Measurements from ENCODE around the gene LSM2.
A peak's percentile ranks its signal among the peaks of the same experiment; 100 is the strongest.

The LSM2 gene

DNA sequence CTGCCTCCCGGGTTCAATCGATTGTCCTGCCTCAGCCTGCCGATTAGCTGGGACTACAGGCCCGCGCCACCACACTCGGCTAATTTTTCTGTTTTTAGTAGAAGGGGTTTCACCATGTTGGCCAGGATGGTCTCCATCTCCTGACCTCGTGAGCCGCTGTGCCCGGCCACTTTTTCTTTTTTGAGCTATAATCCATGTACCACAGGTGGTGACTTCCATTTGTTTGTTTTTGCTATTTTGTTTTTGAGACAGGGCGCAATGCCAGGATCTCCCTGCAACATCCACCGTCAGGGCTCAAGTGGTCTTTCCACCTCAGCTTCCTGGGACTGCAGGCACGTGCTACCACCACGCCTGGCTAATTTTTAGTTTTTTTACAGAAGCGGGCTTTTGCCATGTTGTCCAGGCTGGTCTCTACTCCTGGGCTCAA, 29.3 kb upstream of the LSM2 start:
- Histone ChIP-seq H3K4me3 (ENCODE audit: control insufficient read depth in 1 of 7, extremely low read depth in 1 of 7, insufficient read depth in 4 of 7, low read depth in 2 of 7, low read length in 6 of 7) (peak overlapping the region; percentile 13 to 99 (median 85)), H3K27ac (ENCODE audit: insufficient read depth in 1 of 2, low read depth in 1 of 2, low read length in 2 of 2, poor library complexity in 1 of 2, severe bottlenecking in 2 of 2) (peak overlapping the region; percentile 98 to 99), H3K27me3 (replicated peaks in 2 of 5; ENCODE audit: control insufficient read depth in 4 of 5, insufficient read depth in 5 of 5, low read length in 4 of 5) (no peaks in the 10 kb centered on the region), H3K9me3 (ENCODE audit: control extremely low read depth in 1 of 5, control insufficient read depth in 4 of 5, insufficient read depth in 2 of 5, low read depth in 1 of 5, low read length in 4 of 5) (no peaks in the 10 kb centered on the region), H3K4me1 (ENCODE audit: control extremely low read depth in 1 of 4, control insufficient read depth in 4 of 4, insufficient read depth in 4 of 4, low read length in 3 of 4) (peaks cover 31 to 65% (median 56%) of the 10 kb centered on the region in 4 experiments), H3K36me3 (ENCODE audit: control insufficient read depth in 4 of 4, insufficient read depth in 4 of 4, low read length in 3 of 4) (peaks cover 10 to 47% (median 31%) of the 10 kb centered on the region in 4 experiments)
- ChIA-PET CTCF (interaction anchor here (0.6 to 2.4 kb wide), 4 partner anchors 12 to 111 kb away, joined by 3 to 7 read pairs (median 4); partner anchors contain the start of gene LSM2), POLR2A (interaction anchor here (0.6 to 3.5 kb wide), 2 partner anchors 27 to 135 kb away, joined by 3 to 18 read pairs; partner anchors contain the start of gene NEU1)
- WGBS (ENCODE audit: insufficient coverage): 27% methylated on average over 14 of the region's 14 CpGs
- no peak for DNase-seq

- Histone ChIP-seq H3K27me3 (replicated peaks in 2 of 5; ENCODE audit: control insufficient read depth in 4 of 5, insufficient read depth in 5 of 5, low read length in 4 of 5) (no peaks in the 10 kb centered on the region), H3K36me3 (ENCODE audit: control insufficient read depth in 4 of 4, insufficient read depth in 4 of 4, low read length in 3 of 4) (peaks cover 8 to 38% (median 20%) of the 10 kb centered on the region in 4 experiments), H3K9me3 (ENCODE audit: control extremely low read depth in 1 of 5, control insufficient read depth in 4 of 5, insufficient read depth in 2 of 5, low read depth in 1 of 5, low read length in 4 of 5) (no peaks in the 10 kb centered on the region), H3K27ac (ENCODE audit: insufficient read depth in 1 of 2, low read depth in 1 of 2, low read length in 2 of 2, poor library complexity in 1 of 2, severe bottlenecking in 2 of 2) (peak overlapping the region; percentile 98 to 99), H3K4me3 (ENCODE audit: control insufficient read depth in 1 of 7, extremely low read depth in 1 of 7, insufficient read depth in 4 of 7, low read depth in 2 of 7, low read length in 6 of 7) (peak overlapping the region; percentile 72 to 99 (median 92)), H3K4me1 (ENCODE audit: control extremely low read depth in 1 of 4, control insufficient read depth in 4 of 4, insufficient read depth in 4 of 4, low read length in 3 of 4) (peaks cover 36 to 70% (median 61%) of the 10 kb centered on the region in 4 experiments)
- peak; percentile 80 to 86 (median 82) for DNase-seq
- 0% methylated on average over 49 of the region's 59 CpGs for WGBS (ENCODE audit: insufficient coverage)
- ChIA-PET CTCF (interaction anchor here (0.5 to 2.4 kb wide), 5 partner anchors 13 to 123 kb away, joined by 3 to 10 read pairs (median 4); no protein-coding TSS in a partner anchor), POLR2A (interaction anchor here (0.6 to 3.5 kb wide), 4 partner anchors 22 to 48 kb away, joined by 5 to 18 read pairs (median 6); partner anchors contain the start of gene NEU1)
Measured at GRCh38 chr6:31834367-31835250, 27.8 kb upstream of the LSM2 start.

DNA sequence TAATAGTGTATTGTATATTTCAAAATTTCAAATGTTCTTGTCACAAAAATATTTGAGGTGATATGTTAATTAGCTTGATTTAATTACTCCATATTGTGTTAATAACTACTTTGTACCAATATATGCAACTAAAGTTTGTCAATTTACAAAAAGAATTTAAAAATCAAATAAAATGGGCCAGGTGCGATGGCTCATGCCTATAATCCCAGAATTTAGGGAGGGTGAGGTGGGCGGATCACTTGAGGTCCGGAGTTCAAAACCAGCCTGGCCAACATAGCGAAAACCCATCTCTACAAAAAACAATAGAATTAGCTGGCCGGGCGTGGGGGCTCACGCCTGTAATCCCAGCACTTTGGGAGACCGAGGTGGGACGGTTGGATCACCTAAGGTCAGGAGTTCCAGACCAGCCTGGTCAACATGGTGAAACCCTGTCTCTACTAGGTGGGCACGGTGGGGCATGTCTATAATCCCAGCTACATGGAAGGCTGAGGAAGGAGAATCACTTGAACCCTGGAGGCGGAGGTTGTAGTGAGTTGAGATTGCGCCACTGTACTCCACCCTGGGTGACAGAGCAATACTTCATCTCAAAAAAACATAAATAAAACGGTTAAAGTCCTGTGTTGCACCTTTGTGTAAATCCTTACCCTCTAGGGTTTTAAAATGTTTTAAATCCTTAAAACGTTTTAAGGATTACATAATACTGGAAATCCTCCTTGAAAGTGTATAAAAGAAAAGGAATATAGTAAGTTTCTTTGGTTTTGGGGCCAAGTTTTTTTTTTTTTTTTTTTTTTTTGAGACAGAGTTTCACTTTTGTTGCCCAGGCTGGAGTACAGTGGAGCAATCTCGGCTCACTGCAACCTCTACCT, 24.8 kb upstream of the LSM2 start:
- peaks cover 27 to 51% (median 41%) of the 10 kb centered on the region in 4 experiments for H3K4me1 ChIP-seq (ENCODE audit: control extremely low read depth in 1 of 4, control insufficient read depth in 4 of 4, insufficient read depth in 4 of 4, low read length in 3 of 4)
- H3K9me3 ChIP-seq (ENCODE audit: control extremely low read depth in 1 of 5, control insufficient read depth in 4 of 5, insufficient read depth in 2 of 5, low read depth in 1 of 5, low read length in 4 of 5): no peaks in the 10 kb centered on the region
- H3K36me3 ChIP-seq (ENCODE audit: control insufficient read depth in 4 of 4, insufficient read depth in 4 of 4, low read length in 3 of 4): peaks cover 0 to 7% (median 0%) of the 10 kb centered on the region in 4 experiments
- H3K4me3 ChIP-seq (ENCODE audit: control insufficient read depth in 1 of 7, extremely low read depth in 1 of 7, insufficient read depth in 4 of 7, low read depth in 2 of 7, low read length in 6 of 7): peak overlapping the region in 5 of 7 experiments; percentile 68 to 85 (median 77)
- WGBS (ENCODE audit: insufficient coverage): 89% methylated on average over 9 of the region's 15 CpGs
- DNase-seq: peak in 1 of 3 donors; percentile 36
- ChIA-PET CTCF (interaction anchor here (0.7 to 2.9 kb wide), 23 partner anchors 12 to 283 kb away, joined by 3 to 13 read pairs (median 4); partner anchors contain the start of genes ABHD16A, CLIC1, DDAH2 and VARS1), POLR2A (interaction anchor here (0.6 to 3.3 kb wide), 4 partner anchors 41 to 363 kb away, joined by 4 to 12 read pairs (median 6); partner anchors contain the start of genes DDAH2 and MPIG6B)
- H3K27me3 ChIP-seq (replicated peaks in 2 of 5; ENCODE audit: control insufficient read depth in 4 of 5, insufficient read depth in 5 of 5, low read length in 4 of 5): no peaks in the 10 kb centered on the region
- H3K27ac ChIP-seq (ENCODE audit: insufficient read depth in 1 of 2, low read depth in 1 of 2, low read length in 2 of 2, poor library complexity in 1 of 2, severe bottlenecking in 2 of 2): peak overlapping the region in 1 of 2 experiments; percentile 89

- Histone ChIP-seq H3K9me3 (ENCODE audit: control extremely low read depth in 1 of 5, control insufficient read depth in 4 of 5, insufficient read depth in 2 of 5, low read depth in 1 of 5, low read length in 4 of 5) (no peaks in the 10 kb centered on the region), H3K27me3 (replicated peaks in 2 of 5; ENCODE audit: control insufficient read depth in 4 of 5, insufficient read depth in 5 of 5, low read length in 4 of 5) (no peaks in the 10 kb centered on the region), H3K4me3 (ENCODE audit: control insufficient read depth in 1 of 7, extremely low read depth in 1 of 7, insufficient read depth in 4 of 7, low read depth in 2 of 7, low read length in 6 of 7) (peak overlapping the region in 6 of 7 experiments; percentile 68 to 86 (median 80)), H3K36me3 (ENCODE audit: control insufficient read depth in 4 of 4, insufficient read depth in 4 of 4, low read length in 3 of 4) (peaks cover 0 to 1% (median 0%) of the 10 kb centered on the region in 4 experiments), H3K4me1 (ENCODE audit: control extremely low read depth in 1 of 4, control insufficient read depth in 4 of 4, insufficient read depth in 4 of 4, low read length in 3 of 4) (peaks cover 28 to 50% (median 41%) of the 10 kb centered on the region in 4 experiments), H3K27ac (ENCODE audit: insufficient read depth in 1 of 2, low read depth in 1 of 2, low read length in 2 of 2, poor library complexity in 1 of 2, severe bottlenecking in 2 of 2) (peak overlapping the region; percentile 6 to 89)
- no peak for DNase-seq
- ChIA-PET POLR2A (interaction anchor here (0.6 to 3.3 kb wide), 6 partner anchors 40 to 362 kb away, joined by 4 to 12 read pairs (median 6); partner anchors contain the start of genes DDAH2 and MPIG6B), CTCF (interaction anchor here (0.6 to 2.9 kb wide), 27 partner anchors 12 to 282 kb away, joined by 3 to 13 read pairs (median 4); partner anchors contain the start of genes ABHD16A, CLIC1, DDAH2 and VARS1)
- WGBS (ENCODE audit: insufficient coverage): no CpG with 5 or more reads among the region's 6 CpGs
Measured at GRCh38 chr6:31830886-31831335, 24.1 kb upstream of the LSM2 start.

DNA sequence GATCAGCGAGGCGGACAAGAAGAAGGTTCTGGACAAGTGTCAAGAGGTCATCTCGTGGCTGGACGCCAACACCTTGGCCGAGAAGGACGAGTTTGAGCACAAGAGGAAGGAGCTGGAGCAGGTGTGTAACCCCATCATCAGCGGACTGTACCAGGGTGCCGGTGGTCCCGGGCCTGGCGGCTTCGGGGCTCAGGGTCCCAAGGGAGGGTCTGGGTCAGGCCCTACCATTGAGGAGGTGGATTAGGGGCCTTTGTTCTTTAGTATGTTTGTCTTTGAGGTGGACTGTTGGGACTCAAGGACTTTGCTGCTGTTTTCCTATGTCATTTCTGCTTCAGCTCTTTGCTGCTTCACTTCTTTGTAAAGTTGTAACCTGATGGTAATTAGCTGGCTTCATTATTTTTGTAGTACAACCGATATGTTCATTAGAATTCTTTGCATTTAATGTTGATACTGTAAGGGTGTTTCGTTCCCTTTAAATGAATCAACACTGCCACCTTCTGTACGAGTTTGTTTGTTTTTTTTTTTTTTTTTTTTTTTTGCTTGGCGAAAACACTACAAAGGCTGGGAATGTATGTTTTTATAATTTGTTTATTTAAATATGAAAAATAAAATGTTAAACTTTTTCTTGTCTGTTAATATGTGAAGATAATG, 23.0 kb upstream of the LSM2 start:
- no peaks in the 10 kb centered on the region for H3K9me3 ChIP-seq (ENCODE audit: control extremely low read depth in 1 of 5, control insufficient read depth in 4 of 5, insufficient read depth in 2 of 5, low read depth in 1 of 5, low read length in 4 of 5)
- 4% methylated on average over 5 of the region's 15 CpGs for WGBS (ENCODE audit: insufficient coverage)
- H3K4me1 ChIP-seq (ENCODE audit: control extremely low read depth in 1 of 4, control insufficient read depth in 4 of 4, insufficient read depth in 4 of 4, low read length in 3 of 4): peaks cover 28 to 57% (median 40%) of the 10 kb centered on the region in 4 experiments
- peak; percentile 61 to 80 (median 78) for DNase-seq
- H3K4me3 ChIP-seq (ENCODE audit: control insufficient read depth in 1 of 7, extremely low read depth in 1 of 7, insufficient read depth in 4 of 7, low read depth in 2 of 7, low read length in 6 of 7): peak overlapping the region; percentile 26 to 86 (median 77)
- POLR2A ChIA-PET: interaction anchor here (1.0 to 3.3 kb wide), 5 partner anchors 92 to 127 kb away, joined by 3 to 12 read pairs (median 4); partner anchors contain the start of genes ABHD16A and DDAH2
- H3K27me3 ChIP-seq (replicated peaks in 2 of 5; ENCODE audit: control insufficient read depth in 4 of 5, insufficient read depth in 5 of 5, low read length in 4 of 5): no peaks in the 10 kb centered on the region
- H3K36me3 ChIP-seq (ENCODE audit: control insufficient read depth in 4 of 4, insufficient read depth in 4 of 4, low read length in 3 of 4): no peaks in the 10 kb centered on the region
- CTCF ChIA-PET: interaction anchor here (1.0 to 2.1 kb wide), 17 partner anchors 11 to 281 kb away, joined by 3 to 11 read pairs (median 4); partner anchors contain the start of genes LSM2 and VARS1
- peak overlapping the region; percentile 74 to 89 for H3K27ac ChIP-seq (ENCODE audit: insufficient read depth in 1 of 2, low read depth in 1 of 2, low read length in 2 of 2, poor library complexity in 1 of 2, severe bottlenecking in 2 of 2)
